ENCODE measurements around the gene COL4A3. TPM values are rescaled to one million over a fixed set of nuclear protein-coding genes. Genes with fewer than 3 reads are reported as not detected.

Gene COL4A3
- total RNA-seq, 1 experiment from 2014 or later = 0.15 TPM

DNA sequence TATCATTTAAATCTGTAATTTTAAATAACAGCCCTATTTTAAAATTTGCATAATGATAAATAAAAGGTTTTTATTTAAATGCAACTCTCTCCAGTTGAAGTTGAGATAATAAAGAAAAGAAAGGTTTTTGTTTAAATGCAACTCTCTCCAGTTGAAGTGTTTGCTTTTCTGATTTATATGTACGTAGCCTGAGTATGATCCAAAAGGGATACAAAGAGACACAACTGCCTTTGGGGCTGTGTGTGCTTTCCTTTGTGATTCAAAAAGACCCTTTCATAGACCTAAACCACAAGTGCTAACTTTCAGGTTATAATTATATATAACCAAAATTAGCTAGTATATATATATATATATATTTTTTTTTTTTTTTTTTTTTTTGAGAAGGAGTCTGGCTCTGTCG lies 84.5 kb downstream of the COL4A3 start:
- no peak overlapping the region for H2BK12ac ChIP-seq (ENCODE audit: insufficient read length, low read depth, low read length)
- no peak overlapping the region for H2AK5ac ChIP-seq (ENCODE audit: insufficient read length, low read length)
- DNase-seq = no peak
- TF ChIP-seq, protein P1, sequence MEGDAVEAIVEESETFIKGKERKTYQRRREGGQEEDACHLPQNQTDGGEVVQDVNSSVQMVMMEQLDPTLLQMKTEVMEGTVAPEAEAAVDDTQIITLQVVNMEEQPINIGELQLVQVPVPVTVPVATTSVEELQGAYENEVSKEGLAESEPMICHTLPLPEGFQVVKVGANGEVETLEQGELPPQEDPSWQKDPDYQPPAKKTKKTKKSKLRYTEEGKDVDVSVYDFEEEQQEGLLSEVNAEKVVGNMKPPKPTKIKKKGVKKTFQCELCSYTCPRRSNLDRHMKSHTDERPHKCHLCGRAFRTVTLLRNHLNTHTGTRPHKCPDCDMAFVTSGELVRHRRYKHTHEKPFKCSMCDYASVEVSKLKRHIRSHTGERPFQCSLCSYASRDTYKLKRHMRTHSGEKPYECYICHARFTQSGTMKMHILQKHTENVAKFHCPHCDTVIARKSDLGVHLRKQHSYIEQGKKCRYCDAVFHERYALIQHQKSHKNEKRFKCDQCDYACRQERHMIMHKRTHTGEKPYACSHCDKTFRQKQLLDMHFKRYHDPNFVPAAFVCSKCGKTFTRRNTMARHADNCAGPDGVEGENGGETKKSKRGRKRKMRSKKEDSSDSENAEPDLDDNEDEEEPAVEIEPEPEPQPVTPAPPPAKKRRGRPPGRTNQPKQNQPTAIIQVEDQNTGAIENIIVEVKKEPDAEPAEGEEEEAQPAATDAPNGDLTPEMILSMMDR (conservative IDR thresholded peaks at IDR 0.05) = no peak
- H3K9ac ChIP-seq (ENCODE audit: extremely low read depth, insufficient read length, low read length) = no peak overlapping the region
- H3T11ph ChIP-seq (ENCODE audit: low read length) = no peak overlapping the region
- no peak overlapping the region for H2BK120ac ChIP-seq (ENCODE audit: low read depth, low read length, poor library complexity, severe bottlenecking)
- Mint-ChIP-seq H3K36me3 (ENCODE audit: insufficient read depth in 1 of 3, low read depth in 3 of 3) (peaks cover 0 to 3% (median 0%) of the 10 kb centered on the region in 3 experiments; a peak in 1 of 7 replicates), H3K4me3 (no peak overlapping the region), H3K9me3 (no peaks in the 10 kb centered on the region), H3K4me1 (peaks cover 13 to 21% of the 10 kb centered on the region in 2 experiments), H3K27ac (no peak overlapping the region), H3K27me3 (ENCODE audit: low read depth) (no peaks in the 10 kb centered on the region; the same call in 1 of the 2 replicates)
- no peak overlapping the region for H3K14ac ChIP-seq (ENCODE audit: insufficient read depth, low read length)
- no peaks in the 10 kb centered on the region for H3K4me1 ChIP-seq (ENCODE audit: insufficient read depth, low read length)
- no CpG with 5 or more reads among the region's 2 CpGs for WGBS (ENCODE audit: extremely low coverage, insufficient read length, low lambda C conversion rate)
- no peak overlapping the region for H2BK5ac ChIP-seq (ENCODE audit: insufficient read length, low read length)
- H2AFZ ChIP-seq (ENCODE audit: low read length) = no peak overlapping the region
- no peak overlapping the region for H3K4ac ChIP-seq (ENCODE audit: low read depth, low read length)
- H3K79me2 ChIP-seq (ENCODE audit: insufficient read depth, low read length) = no peaks in the 10 kb centered on the region
- H3K9me3 ChIP-seq (ENCODE audit: control insufficient read depth, low read depth, low read length) = no peaks in the 10 kb centered on the region
- H3K27ac ChIP-seq (ENCODE audit: insufficient read length, low read depth, low read length) = no peak overlapping the region
- no peaks in the 10 kb centered on the region for H3K27me3 ChIP-seq (ENCODE audit: insufficient read depth, low read length)
- no peak overlapping the region for H4K5ac ChIP-seq (ENCODE audit: insufficient read length, low read depth, low read length)
- H2BK20ac ChIP-seq (ENCODE audit: low read depth, low read length, poor library complexity, severe bottlenecking) = no peak overlapping the region
- H3K4me2 ChIP-seq (ENCODE audit: insufficient read depth, insufficient read length, low read length) = no peak overlapping the region
- no peaks in the 10 kb centered on the region for H3K23me2 ChIP-seq (ENCODE audit: insufficient read length, low read depth, low read length, poor library complexity, severe bottlenecking)
- H3K18ac ChIP-seq (ENCODE audit: insufficient read length, low read depth, low read length) = no peak overlapping the region
- H3K23ac ChIP-seq (ENCODE audit: insufficient read length, low read depth, low read length) = no peak overlapping the region
- H3K79me1 ChIP-seq (ENCODE audit: insufficient read depth, low read depth, low read length, poor library complexity, severe bottlenecking) = no peaks in the 10 kb centered on the region
- no peak overlapping the region for H2BK15ac ChIP-seq (ENCODE audit: low read depth, low read length)
- H4K91ac ChIP-seq (ENCODE audit: insufficient read length, low read depth, low read length) = no peak overlapping the region
- no peak overlapping the region for H4K8ac ChIP-seq (replicated peaks; ENCODE audit: insufficient read length, low read depth, low read length)
- no peaks in the 10 kb centered on the region for H4K20me1 ChIP-seq (ENCODE audit: control insufficient read depth, insufficient read depth, insufficient read length)
- no peak overlapping the region for H3K56ac ChIP-seq (ENCODE audit: insufficient read length, low read depth, low read length)
